Left renal pelvis (tissue), 4 donors: ENCODE results near the gene NBR1. TPM values are rescaled to one million over a fixed set of nuclear protein-coding genes. Genes with fewer than 3 reads are reported as not detected.
"Not testable (repeated sequence)": the region's sequence is repeated elsewhere in the genome, so short reads cannot be mapped to it uniquely, and the experiment has no call there.

Experiments used
- DNase-seq, 4 donors: peaks; one replicate each; pipeline ENCODE4 v3.0.0-alpha.2; 2013; ENCODE audit warnings: low read depth in 4 of 4, low spot score in 3 of 4
- polyA plus RNA-seq, 4 donors: library from polyadenylated mRNA; unstranded; fragments of 120-200 nt; gene quantifications; one replicate each; pipeline ENCODE4 v1.2.1, GENCODE V29; 2013; ENCODE audit not compliant: insufficient read length in 4 of 4

Gene NBR1
- polyA plus RNA-seq, 4 donors = 111 to 160 (median 120) TPM

DNA sequence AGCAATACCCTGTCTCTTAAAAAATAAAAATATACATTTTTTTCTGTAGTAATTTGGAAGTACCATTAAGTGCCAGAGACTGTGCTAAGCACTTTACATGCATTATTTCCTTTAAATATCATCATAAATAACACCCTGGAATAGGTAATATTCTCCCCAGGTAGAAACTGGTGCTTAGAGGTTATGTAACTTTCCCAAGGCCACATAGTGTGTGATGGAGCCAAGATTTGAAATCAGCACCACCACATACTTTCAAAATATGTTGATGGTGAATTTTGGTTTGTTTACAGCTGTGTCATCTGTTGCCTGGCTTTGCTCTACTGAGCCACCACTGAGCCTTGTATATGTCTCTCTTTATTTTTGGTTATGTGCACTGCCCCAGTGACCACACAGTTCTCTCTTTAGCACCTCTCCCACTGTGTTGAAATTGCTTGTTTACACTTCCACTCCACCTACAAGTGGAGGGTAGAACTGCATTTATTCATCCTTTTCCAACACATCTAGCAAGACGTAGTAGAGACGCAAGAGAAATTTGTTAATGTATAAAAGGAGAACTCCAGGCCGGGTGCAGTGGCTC, 19.0 kb upstream of the NBR1 start:
- DNase-seq = no peak

DNA sequence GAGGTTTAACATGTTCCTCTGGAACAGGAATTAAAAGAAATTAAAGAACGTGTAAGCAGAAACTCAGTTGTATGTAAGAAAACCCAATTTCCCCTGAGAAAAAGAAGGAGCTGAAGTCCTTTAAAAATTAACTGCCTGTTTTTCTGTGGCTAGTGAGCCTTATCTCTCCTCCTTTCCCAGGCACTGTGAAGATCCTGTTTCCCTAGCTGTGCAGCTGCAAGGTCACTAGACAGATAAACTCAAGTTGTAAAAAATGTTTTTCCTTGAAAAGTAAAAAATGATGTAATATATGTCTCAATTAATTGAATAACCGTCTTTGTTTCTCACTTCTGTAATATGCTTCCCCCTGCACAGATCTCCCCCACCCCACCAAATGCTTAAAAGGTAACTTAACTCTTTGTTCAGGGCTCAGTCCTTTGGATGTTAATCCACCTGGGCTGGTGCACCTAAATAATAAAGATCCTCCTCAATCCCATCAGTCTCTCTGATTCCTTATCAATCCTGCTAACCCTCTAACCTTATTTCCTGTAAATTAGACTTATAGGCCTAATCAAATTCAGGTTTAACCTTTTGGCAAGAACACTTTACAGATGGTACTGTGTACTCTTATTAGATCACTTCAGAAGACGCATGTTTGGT, 17.7 kb upstream of the NBR1 start:
- DNase-seq = not testable (repeated sequence)

DNA sequence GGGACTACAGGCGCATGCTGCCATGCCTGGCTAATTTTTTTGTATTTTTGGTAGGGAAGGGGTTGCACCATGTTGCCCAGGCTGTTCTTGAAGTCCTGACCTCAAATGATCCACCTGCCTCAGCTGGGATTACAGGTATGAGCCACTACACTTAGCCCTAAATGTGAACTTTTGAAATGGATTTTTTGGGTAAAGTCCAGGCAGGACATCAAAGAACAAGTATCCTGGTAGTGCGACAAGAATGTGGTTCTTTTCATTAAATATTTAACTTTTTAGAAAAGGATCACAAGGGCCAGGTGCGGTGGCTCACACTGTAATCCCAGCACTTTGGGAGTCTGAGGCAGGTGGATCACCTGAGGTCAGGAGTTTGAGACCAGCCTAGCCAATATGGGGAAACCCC, 15.3 kb upstream of the NBR1 start:
- DNase-seq = no peak

DNA sequence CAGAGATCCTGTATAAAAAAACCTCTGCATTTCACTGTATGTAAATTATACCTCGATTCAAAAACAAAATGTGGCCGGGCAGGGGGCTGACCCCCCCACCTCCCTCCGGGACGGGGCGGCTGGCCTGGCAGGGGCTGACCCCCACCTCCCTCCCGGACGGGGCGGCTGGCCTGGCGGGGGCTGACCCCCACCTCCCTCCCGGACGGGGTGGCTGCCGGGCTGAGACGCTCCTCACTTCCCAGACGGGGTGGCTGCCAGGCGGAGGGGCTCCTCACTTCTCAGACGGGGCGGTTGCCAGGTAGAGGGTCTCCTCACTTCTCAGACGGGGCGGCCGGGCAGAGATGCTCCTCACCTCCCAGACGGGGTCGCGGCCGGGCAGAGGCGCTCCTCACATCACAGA, 11.8 kb upstream of the NBR1 start:
- not testable (repeated sequence) for DNase-seq

DNA sequence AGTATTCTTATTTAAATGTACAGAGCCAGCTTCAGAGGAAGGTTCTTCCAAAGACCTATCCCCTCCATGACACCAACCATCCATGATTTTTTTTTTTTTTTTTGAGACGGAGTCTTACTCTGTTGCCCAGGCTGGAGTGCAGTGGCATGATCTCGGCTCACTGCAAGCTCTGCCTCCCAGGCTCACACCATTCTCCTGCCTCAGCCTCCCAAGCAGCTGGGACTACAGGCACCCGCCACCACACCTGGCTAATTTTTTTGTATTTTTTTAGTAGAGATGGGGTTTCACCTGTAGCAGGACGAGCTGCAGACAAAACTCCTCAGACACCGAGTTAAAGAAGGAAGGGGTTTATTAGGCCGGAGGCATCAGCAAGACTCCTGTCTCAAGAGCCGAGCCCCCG, 11.1 kb upstream of the NBR1 start:
- not testable (repeated sequence) for DNase-seq

DNA sequence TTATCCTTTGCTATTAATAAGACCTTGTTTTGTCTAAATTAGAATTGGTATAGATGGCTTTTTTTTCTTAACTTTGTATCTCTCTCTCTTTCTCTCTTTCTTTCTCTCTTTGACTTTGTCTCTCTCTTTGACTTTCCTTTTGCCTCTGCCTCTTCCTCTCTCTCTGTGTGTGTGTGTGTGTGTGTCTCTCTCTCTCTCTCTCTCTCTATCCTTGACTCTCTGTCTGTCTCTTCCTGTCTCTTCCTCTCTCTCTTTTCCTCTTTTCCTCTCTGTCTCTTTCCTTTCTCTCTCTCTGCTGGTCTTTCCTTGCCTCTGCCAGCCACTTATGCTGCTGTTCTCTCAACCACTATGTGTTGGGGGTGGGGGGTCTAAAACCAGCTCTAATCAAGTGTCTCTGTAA, 5.0 kb upstream of the NBR1 start:
- not testable (repeated sequence) for DNase-seq

DNA sequence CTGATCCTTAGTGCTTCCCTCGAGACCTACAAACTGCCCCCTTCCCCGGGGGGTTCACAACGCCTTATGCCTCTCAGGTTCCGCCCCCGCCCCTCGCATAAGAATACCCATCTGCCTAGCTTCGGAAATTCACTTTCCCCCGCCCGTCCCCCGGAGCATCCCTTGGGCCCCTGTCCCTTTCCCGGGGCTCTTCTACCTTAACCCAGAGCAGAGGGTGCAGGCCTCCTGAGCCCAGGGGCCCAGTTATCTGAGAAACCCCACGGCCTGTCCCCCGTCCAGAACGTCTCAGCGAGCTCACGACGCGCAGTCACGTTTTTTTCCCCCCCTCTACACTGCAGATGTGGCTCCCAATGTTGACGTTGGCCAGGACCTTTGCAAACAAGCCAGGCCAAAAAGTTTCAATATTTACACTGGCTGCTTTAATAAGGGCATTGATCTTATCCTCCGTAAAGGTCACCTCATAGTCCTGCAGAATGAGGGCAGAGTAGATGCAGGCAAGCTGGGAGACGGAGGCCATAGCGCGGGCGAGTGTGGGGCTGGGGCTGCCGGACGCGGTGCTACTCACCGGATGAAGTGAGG, 1.4 kb upstream of the NBR1 start:
- no peak for DNase-seq

DNA sequence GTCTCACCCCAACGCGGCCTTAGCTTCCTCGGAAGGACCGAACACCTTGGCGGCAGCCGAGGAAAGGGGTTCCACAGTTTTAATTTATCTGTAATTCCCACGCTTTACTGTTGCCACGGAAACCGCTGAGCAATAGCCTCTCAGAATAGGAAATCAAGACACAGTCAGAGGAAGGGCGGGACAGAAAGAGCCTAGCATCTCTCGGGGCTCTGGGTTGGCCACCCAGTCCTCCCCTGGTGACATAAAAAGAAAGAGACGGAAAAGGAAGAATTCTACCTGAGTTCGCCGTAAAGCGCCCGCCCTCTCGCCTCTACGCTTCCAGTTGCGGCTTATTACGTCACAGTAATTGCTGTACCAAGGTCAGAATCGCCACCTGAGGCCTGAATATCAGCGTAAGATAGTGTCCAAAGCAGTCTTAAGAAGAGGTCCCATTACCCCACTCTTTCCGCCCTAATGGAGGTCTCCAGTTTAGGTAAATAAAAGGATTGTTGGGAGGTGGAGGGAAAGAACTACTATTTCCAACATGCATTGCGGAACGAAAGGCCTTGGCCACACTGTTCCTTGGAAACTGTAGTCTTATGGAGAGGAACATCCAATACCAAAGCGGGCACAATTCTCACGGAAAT, 761 bp upstream of the NBR1 start:
- peak in 3 of 4 donors; percentile 85 to 92 (median 92) for DNase-seq

DNA sequence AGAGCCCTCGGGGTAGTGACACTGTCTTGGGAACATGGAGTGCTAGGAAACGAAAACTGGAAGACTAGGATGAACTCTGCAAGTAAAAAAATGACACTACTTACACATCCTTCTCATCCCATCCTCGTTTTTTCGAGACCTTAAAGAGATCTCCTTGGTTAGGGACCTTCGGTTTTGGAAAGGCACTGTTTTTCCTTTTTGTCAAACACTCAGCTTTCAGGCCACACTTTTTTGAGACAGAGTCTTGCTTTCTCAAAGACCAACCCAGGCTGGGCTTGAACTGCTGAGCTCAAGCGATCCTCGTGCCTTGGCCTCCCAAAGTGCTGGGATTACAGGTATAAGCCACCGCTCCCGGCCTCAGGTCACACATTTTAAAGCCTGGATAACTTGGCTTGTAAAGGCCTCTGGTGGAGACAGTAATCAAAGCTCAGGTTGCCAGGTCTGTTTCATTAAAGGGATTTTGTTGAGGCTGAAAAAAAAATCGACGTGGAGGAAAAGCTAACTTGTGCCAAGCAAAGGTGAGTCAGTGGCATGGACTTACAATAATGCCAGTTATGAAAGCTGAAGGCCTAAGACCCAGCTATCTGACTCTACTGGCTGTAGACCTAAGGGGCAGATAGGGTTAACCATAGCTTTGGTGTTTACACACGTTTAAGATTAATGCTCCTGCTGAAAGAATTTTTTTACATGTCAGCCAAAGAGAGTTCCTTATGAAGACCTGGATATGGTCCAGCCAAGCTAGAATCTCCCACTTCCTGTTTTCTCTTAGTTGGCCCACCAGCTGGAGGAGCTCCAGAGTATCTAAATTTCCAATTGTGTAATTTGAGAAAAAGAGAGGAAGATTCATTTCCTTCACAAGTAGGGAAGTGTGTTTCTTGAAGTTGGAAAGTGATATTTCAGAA, 823 bp downstream of the NBR1 start:
- DNase-seq = peak in 3 of 4 donors; percentile 59 to 69 (median 67)

DNA sequence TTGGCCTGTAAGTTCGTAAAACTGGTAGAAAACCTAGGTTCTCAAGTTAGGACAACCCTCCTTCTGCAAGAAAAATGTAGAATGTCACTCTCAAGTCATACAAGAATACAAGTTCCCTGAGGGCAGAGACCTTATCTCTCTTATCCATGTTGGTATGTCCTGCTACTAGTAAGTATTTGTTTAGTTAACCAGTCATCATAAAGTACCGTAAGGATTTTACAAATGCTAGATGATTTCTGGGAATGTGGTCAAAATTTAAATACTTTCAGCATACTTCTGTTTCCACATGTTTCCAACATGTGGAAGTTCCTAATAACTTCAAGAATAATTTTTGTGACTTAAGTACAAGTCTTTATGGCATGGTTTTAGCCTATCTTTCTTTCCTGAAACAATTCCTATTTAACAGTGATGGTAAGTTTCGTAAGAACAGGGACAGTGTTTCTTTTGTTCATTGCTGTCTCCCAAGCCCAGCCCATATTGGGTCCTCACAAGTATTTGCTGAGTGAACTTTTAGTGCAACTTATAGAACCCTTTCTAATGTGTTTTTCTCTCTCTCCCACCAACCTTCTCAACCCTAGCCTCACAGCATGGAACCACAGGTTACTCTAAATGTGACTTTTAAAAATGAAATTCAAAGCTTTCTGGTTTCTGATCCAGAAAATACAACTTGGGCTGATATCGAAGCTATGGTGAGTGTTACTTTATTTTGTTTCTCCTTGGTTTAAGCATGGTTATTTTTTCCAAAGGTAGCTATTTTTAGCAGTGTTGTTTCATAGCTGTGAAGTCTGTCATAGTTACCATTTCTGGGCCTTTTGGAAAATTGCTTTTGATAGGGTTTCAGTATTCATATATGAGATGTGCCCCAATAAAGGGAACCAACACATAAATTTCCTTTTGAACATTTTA, 4.5 kb downstream of the NBR1 start:
- DNase-seq = no peak

DNA sequence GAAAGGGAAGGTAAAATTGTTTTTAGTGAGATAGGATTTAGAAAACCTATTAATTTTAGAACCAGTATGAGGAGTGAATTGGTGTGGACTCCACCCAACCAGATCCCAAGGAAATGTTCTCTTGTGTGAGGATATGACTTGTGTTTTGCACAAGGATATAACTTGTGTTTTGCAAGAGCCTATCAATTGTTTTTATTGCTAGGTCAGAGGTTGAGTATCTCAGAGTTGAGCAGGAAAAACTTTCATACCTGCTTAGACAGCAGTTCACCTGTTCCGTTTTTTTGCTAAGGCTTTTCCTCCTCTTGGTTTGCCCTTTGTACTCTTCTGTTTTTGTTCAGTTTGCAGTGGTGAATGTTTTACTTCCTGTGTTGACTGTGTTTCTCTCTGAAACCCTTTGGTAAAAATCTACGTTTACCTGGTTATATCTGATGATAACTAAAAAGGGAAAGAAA, 5.1 kb downstream of the NBR1 start:
- no peak for DNase-seq

DNA sequence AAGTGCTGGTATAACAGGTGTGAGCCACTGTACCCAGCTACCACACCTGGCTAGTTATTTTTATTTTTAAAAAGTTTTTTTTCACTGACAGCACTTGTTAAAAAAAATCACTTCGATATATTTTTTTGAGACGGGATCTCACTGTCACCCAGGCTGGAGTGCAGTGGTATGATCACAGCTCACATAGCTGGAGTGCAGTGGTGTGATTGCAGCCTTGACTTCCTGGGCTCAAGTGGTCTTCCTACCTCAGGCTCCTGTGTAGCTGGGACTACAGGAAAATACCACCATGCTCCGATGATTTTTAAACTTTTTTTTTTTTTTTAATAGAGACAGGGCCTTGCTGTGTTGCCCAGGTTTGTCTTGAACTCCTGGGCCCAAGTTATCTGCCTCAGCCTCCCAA, 12.9 kb downstream of the NBR1 start:
- DNase-seq = no peak

DNA sequence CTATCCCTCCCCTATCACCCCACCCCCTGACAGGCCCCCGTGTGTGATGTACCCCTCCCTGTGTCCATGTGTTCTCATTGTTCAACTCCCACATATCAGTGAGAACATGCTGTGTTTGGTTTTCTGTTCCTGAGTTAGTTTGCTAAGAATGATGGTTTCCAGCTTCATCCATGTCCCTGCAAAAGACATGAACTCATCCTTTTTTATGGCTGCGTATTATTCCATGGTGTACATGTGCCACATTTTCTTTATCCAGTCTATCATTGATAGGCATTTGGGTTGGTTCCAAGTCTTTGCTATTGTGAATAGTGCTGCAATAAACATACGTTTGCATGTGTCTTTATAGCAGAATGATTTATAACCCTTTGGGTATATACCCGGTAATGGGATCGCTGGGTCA, 15.6 kb downstream of the NBR1 start:
- DNase-seq = not testable (repeated sequence)

DNA sequence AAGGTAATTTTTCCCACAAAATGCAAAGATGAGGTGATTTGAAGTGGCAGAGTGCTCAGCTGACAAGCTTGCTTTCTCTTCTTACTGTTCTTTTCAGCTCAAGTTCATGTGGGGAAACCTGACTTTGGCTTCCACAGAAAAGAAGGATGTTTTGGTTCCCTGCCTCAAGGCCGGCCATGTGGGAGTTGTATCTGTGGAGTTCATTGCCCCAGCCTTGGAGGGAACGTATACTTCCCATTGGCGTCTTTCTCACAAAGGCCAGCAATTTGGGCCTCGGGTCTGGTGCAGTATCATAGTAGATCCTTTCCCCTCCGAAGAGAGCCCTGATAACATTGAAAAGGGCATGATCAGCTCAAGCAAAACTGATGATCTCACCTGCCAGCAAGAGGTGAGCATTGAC, 22.2 kb downstream of the NBR1 start:
- DNase-seq = no peak

DNA sequence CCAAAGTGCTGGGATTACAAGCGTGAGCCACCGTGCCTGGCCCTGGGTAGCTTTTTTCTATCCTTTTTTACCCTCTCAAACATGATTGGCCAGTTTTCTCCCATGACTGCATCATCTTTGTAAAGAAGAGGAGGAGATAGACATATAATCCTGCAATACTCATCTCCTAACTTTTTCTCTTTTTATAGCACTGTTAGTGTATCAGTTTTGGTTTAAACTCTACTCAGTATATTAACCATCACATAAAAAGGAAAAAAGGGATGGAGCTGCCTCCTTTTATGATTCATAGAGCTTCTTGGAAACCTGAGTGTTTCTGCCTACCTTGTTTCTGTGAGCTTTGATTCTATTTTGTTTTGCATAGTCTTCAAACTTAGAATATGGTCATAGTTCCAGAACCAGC, 28.6 kb downstream of the NBR1 start:
- no peak for DNase-seq

DNA sequence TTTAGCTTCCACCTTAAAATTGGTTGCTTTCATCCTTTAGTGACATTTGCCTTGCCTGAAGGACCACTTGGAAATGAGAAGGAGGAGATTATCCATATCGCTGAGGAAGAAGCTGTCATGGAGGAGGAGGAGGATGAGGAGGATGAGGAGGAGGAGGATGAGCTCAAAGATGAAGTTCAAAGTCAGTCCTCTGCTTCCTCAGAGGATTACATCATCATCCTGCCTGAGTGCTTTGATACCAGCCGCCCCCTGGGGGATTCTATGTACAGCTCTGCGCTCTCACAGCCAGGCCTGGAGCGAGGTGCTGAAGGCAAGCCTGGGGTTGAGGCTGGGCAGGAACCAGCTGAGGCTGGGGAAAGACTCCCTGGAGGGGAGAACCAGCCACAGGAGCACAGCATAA, 29.1 kb downstream of the NBR1 start:
- no peak for DNase-seq

DNA sequence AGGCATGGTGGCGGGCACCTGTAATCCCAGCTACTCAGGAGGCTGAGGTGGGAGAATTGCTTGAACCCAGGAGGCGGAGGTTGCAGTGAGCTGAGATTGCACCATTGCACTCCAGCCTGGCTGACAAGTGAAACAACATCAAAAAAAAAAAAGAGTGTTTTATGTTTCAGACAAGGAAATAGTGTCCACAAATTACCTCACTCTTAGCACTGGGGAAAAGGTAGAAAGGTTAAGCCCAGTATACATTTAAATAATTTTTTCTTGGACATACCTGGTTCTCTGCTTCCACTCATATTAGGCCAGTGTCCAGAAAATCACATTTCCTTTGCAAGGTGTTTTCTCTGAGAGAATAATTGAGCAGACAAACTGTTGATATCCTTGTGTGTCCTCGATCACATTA, 32.0 kb downstream of the NBR1 start:
- DNase-seq = not testable (repeated sequence)

DNA sequence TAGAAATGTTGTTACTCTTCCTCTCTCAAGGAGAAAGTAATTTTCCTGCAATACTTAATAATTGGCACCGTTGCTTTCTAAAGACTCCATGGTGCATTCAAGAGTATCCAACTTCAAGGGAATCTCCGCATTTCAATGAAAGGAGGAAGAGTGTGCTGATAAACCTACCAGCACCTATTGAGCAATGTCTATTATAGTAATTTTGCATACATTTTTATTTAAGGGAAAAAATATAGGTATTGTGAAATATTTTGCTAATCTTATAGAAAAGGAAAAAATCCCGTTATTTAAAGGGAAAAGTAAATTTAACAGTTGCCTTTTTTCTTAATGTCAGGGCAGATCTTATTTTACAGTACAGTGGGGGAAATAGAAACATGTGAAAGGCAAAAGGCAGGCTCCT, 39.6 kb downstream of the NBR1 start:
- DNase-seq = no peak

DNA sequence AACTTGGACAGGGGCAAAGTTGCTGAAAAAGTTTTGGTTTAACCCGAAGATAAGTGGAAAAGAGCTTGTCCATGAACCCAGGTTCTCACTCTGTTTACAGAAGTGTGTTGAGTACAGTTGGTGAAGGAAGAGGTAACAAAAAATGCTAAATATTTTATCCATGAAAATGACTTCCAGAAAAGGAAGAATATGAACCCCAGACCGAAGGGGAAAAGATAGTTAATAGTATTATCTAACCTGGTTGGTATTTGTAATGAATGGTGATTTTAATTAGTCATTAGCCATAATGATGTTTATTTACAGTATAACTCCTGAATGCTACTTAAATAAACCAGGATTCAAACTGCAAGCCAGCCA, 40.1 kb downstream of the NBR1 start:
- DNase-seq = no peak
